ENCODE results near the gene SYNGR3. TPM values are rescaled to one million over a fixed set of nuclear protein-coding genes. Genes with fewer than 3 reads are reported as not detected.
A peak's percentile ranks its signal among the peaks of the same experiment; 100 is the strongest.

SYNGR3 gene
- total and polyA plus RNA-seq, 2 of the 13 experiments (the other 11 are each of a cell fraction or from before 2014, with no cell fraction given): 0.97 to 5.7 TPM

DNA sequence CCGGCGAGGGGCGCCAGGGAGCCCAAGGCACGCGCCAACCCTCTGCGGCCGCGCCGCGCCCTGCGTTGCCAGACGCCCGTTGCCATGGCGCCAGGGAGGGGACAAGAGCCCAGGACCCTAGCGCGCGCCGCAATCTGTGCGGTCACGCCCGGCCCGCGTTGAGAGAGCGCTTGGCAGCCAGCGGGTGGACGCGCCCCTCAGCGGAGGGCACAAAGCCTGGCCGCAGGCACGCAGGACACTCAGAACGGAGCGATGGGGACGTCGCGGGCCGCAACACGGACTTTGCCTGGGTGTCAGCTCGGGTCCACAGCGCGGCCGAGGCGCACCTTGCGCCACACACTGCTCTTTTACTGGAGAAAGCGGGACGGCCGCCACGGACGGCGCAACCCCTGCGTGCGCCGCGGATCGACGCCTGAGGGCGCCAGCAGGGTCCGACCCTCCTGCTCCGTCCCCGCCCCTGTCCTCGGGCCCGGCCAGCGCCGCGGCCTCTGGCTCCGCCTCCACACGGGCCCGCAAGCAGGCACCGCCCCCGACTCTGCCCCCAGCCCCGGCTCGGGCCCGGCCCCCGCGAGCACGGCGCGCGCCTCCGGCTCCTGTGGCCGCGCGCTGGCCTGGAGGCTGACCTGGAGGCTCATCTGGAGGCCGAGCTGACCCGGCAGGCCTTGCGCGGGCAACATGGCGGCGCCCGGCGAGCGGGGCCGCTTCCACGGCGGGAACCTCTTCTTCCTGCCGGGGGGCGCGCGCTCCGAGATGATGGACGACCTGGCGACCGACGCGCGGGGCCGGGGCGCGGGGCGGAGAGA, 6.0 kb upstream of the SYNGR3 start, which contains the start of gene GFER (continued):
- TF ChIP-seq IKZF4 (CRISPR knock-in tag; IDR thresholded peaks at IDR 0.05; ENCODE audit: borderline replicate concordance, low read depth, not compliant biosample characterization): peak; percentile 37
- 0 out of 2 replicates have a peak, but pooled peaks have one; percentile 27 for TF ChIP-seq ZNF460 (CRISPR knock-in tag; IDR thresholded peaks at IDR 0.05; ENCODE audit: borderline replicate concordance)
- TF ChIP-seq, protein P1, sequence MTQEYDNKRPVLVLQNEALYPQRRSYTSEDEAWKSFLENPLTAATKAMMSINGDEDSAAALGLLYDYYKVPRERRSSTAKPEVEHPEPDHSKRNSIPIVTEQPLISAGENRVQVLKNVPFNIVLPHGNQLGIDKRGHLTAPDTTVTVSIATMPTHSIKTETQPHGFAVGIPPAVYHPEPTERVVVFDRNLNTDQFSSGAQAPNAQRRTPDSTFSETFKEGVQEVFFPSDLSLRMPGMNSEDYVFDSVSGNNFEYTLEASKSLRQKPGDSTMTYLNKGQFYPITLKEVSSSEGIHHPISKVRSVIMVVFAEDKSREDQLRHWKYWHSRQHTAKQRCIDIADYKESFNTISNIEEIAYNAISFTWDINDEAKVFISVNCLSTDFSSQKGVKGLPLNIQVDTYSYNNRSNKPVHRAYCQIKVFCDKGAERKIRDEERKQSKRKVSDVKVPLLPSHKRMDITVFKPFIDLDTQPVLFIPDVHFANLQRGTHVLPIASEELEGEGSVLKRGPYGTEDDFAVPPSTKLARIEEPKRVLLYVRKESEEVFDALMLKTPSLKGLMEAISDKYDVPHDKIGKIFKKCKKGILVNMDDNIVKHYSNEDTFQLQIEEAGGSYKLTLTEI (CRISPR knock-in tag; conservative IDR thresholded peaks at IDR 0.05): no peak
- no peak for TF ChIP-seq SYNCRIP (IDR thresholded peaks at IDR 0.05; ENCODE audit: insufficient read depth, low read depth, low read length)
- peak; percentile 4; the same call in 1 of the 2 replicates for TF ChIP-seq CEBPG (CRISPR knock-in tag; IDR thresholded peaks at IDR 0.05)
- TF ChIP-seq FOXM1 (CRISPR knock-in tag; IDR thresholded peaks at IDR 0.05): no peak
- TF ChIP-seq, protein P2, sequence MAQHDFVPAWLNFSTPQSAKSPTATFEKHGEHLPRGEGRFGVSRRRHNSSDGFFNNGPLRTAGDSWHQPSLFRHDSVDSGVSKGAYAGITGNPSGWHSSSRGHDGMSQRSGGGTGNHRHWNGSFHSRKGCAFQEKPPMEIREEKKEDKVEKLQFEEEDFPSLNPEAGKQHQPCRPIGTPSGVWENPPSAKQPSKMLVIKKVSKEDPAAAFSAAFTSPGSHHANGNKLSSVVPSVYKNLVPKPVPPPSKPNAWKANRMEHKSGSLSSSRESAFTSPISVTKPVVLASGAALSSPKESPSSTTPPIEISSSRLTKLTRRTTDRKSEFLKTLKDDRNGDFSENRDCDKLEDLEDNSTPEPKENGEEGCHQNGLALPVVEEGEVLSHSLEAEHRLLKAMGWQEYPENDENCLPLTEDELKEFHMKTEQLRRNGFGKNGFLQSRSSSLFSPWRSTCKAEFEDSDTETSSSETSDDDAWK (CRISPR knock-in tag; IDR thresholded peaks at IDR 0.05): no peak
- no peak for TF ChIP-seq ZSCAN22 (CRISPR knock-in tag; IDR thresholded peaks at IDR 0.05)
- peak; percentile 47; the same call in 1 of the 2 replicates for TF ChIP-seq ZNF441 (CRISPR knock-in tag; IDR thresholded peaks at IDR 0.05; ENCODE audit: borderline replicate concordance)
- TF ChIP-seq, protein P3, sequence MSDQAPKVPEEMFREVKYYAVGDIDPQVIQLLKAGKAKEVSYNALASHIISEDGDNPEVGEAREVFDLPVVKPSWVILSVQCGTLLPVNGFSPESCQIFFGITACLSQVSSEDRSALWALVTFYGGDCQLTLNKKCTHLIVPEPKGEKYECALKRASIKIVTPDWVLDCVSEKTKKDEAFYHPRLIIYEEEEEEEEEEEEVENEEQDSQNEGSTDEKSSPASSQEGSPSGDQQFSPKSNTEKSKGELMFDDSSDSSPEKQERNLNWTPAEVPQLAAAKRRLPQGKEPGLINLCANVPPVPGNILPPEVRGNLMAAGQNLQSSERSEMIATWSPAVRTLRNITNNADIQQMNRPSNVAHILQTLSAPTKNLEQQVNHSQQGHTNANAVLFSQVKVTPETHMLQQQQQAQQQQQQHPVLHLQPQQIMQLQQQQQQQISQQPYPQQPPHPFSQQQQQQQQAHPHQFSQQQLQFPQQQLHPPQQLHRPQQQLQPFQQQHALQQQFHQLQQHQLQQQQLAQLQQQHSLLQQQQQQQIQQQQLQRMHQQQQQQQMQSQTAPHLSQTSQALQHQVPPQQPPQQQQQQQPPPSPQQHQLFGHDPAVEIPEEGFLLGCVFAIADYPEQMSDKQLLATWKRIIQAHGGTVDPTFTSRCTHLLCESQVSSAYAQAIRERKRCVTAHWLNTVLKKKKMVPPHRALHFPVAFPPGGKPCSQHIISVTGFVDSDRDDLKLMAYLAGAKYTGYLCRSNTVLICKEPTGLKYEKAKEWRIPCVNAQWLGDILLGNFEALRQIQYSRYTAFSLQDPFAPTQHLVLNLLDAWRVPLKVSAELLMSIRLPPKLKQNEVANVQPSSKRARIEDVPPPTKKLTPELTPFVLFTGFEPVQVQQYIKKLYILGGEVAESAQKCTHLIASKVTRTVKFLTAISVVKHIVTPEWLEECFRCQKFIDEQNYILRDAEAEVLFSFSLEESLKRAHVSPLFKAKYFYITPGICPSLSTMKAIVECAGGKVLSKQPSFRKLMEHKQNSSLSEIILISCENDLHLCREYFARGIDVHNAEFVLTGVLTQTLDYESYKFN (CRISPR knock-in tag; conservative IDR thresholded peaks at IDR 0.05): peak; percentile 48; the same call in 1 of the 2 replicates
- no peak for TF ChIP-seq ZNF615 (CRISPR knock-in tag; IDR thresholded peaks at IDR 0.05; ENCODE audit: borderline replicate concordance)
- TF ChIP-seq, protein P4, sequence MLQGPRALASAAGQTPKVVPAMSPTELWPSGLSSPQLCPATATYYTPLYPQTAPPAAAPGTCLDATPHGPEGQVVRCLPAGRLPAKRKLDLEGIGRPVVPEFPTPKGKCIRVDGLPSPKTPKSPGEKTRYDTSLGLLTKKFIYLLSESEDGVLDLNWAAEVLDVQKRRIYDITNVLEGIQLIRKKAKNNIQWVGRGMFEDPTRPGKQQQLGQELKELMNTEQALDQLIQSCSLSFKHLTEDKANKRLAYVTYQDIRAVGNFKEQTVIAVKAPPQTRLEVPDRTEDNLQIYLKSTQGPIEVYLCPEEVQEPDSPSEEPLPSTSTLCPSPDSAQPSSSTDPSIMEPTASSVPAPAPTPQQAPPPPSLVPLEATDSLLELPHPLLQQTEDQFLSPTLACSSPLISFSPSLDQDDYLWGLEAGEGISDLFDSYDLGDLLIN (CRISPR knock-in tag; IDR thresholded peaks at IDR 0.05; ENCODE audit: borderline replicate concordance): no peak
- no peak for TF ChIP-seq TEAD2 (CRISPR knock-in tag; IDR thresholded peaks at IDR 0.05)
- TF ChIP-seq MIXL1 (CRISPR knock-in tag; IDR thresholded peaks at IDR 0.05): no peak
- TF ChIP-seq ZFP62 (CRISPR knock-in tag; IDR thresholded peaks at IDR 0.05): no peak
- TF ChIP-seq BORCS8-MEF2B (CRISPR knock-in tag; IDR thresholded peaks at IDR 0.05): no peak; the same call in 1 of the 2 replicates
- TF ChIP-seq, protein P5, sequence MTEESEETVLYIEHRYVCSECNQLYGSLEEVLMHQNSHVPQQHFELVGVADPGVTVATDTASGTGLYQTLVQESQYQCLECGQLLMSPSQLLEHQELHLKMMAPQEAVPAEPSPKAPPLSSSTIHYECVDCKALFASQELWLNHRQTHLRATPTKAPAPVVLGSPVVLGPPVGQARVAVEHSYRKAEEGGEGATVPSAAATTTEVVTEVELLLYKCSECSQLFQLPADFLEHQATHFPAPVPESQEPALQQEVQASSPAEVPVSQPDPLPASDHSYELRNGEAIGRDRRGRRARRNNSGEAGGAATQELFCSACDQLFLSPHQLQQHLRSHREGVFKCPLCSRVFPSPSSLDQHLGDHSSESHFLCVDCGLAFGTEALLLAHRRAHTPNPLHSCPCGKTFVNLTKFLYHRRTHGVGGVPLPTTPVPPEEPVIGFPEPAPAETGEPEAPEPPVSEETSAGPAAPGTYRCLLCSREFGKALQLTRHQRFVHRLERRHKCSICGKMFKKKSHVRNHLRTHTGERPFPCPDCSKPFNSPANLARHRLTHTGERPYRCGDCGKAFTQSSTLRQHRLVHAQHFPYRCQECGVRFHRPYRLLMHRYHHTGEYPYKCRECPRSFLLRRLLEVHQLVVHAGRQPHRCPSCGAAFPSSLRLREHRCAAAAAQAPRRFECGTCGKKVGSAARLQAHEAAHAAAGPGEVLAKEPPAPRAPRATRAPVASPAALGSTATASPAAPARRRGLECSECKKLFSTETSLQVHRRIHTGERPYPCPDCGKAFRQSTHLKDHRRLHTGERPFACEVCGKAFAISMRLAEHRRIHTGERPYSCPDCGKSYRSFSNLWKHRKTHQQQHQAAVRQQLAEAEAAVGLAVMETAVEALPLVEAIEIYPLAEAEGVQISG (CRISPR knock-in tag; IDR thresholded peaks at IDR 0.05): peak; percentile 91
- TF ChIP-seq ZNF564 (CRISPR knock-in tag; IDR thresholded peaks at IDR 0.05): peak; percentile 87

Measured in HepG2 (cell line).